GM19239 (cell line): ENCODE results near the gene RNASEH1.

Experiments
- DNase-seq: peaks from one replicate; pipeline ENCODE4 v3.0.0; 2011; ENCODE audit warnings: low spot score; ENCODE audit not compliant: insufficient read length
- FAIRE-seq: peaks from 2 replicates; lab custom pipeline; 2011; peaks lifted over from hg19 to GRCh38; lab: Jason Lieb, UNC

Gene RNASEH1

GRCh38 chr2:3565117-3565516 is 7.0 kb upstream of the RNASEH1 start:
- FAIRE-seq, result no peak
- DNase-seq, result no peak

- DNase-seq, result peak; percentile 36
- peak; percentile 83 for FAIRE-seq
Measured at GRCh38 chr2:3563521-3563976, 5.4 kb upstream of the RNASEH1 start.

GRCh38 chr2:3557639-3558204 is 411 bp downstream of the RNASEH1 start:
- peak; percentile 31 for FAIRE-seq
- no peak for DNase-seq

GRCh38 chr2:3553946-3554345 is 4.2 kb downstream of the RNASEH1 start:
- DNase-seq, result no peak
- no peak for FAIRE-seq

GRCh38 chr2:3547915-3548314 is 10.2 kb downstream of the RNASEH1 start:
- DNase-seq, result no peak
- FAIRE-seq, result no peak

GRCh38 chr2:3545788-3546478 is 12.2 kb downstream of the RNASEH1 start:
- no peak for DNase-seq

GRCh38 chr2:3543023-3543683 is 15.0 kb downstream of the RNASEH1 start:
- FAIRE-seq (no peak), DNase-seq (no peak)

More at GRCh38 chr2:3545788-3546478, 12.2 kb downstream of the RNASEH1 start:
- FAIRE-seq, result no peak

GRCh38 chr2:3542107-3542506 is 16.0 kb downstream of the RNASEH1 start:
- FAIRE-seq, result no peak

GRCh38 chr2:3539836-3540235 is 18.3 kb downstream of the RNASEH1 start:
- FAIRE-seq, result no peak
- no peak for DNase-seq

More at GRCh38 chr2:3542107-3542506, 16.0 kb downstream of the RNASEH1 start:
- no peak for DNase-seq

- DNase-seq, result no peak
- no peak for FAIRE-seq
Measured at GRCh38 chr2:3536682-3537632, 21.2 kb downstream of the RNASEH1 start.

GRCh38 chr2:3535794-3536681 is 22.1 kb downstream of the RNASEH1 start:
- FAIRE-seq (no peak), DNase-seq (no peak)

- FAIRE-seq (no peak), DNase-seq (no peak)
Measured at GRCh38 chr2:3535467-3535793, 22.7 kb downstream of the RNASEH1 start.

- DNase-seq, result no peak
- FAIRE-seq, result no peak
Measured at GRCh38 chr2:3534251-3534814, 23.8 kb downstream of the RNASEH1 start.

- FAIRE-seq, result no peak
Measured at GRCh38 chr2:3533836-3534235, 24.3 kb downstream of the RNASEH1 start.

GRCh38 chr2:3532941-3533340 is 25.2 kb downstream of the RNASEH1 start:
- no peak for FAIRE-seq
- no peak for DNase-seq

More at GRCh38 chr2:3533836-3534235, 24.3 kb downstream of the RNASEH1 start:
- DNase-seq, result no peak

- FAIRE-seq, result no peak
- no peak for DNase-seq
Measured at GRCh38 chr2:3529316-3530025, 28.7 kb downstream of the RNASEH1 start.

GRCh38 chr2:3527886-3528785 is 30.0 kb downstream of the RNASEH1 start:
- no peak for DNase-seq
- FAIRE-seq, result no peak
